WI38 (cell line): ENCODE results near the gene SLC2A9.
"Not testable (repeated sequence)": the region's sequence is repeated elsewhere in the genome, so short reads cannot be mapped to it uniquely, and the experiment has no call there.

Experiments
- H3K4me3 ChIP-seq: 2 replicates; pipeline ENCODE4 v1.5.1; 2011; ENCODE audit warnings: low read depth, mild to moderate bottlenecking, control low read depth, low read length
- TF ChIP-seq, protein P1 (sequence below): IDR thresholded peaks from 2 replicates; pipeline ENCODE4 v1.5.1; 2012; ENCODE audit warnings: low read depth, mild to moderate bottlenecking, control low read depth, low read length

Gene SLC2A9

DNA sequence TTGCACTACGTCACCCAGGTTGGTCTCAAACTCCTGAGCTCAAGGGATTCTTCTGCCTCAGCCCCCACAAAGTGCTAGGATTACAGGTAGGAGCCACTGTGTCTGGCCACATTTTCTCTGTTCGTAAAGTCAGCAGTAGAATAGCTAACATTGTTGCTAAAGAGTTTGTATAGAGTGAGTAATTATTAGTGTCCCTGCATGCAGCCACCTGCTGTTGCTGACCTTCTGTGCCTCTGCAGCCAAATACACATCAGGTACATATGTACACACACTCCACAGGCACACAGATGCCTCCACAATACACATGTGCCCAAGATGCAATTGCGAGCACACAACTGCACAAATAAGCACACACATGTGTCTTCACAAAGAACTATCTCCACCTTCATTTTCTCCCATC lies 228.9 kb downstream of the SLC2A9 start:
- no peak overlapping the region for H3K4me3 ChIP-seq
- TF ChIP-seq, protein P1, sequence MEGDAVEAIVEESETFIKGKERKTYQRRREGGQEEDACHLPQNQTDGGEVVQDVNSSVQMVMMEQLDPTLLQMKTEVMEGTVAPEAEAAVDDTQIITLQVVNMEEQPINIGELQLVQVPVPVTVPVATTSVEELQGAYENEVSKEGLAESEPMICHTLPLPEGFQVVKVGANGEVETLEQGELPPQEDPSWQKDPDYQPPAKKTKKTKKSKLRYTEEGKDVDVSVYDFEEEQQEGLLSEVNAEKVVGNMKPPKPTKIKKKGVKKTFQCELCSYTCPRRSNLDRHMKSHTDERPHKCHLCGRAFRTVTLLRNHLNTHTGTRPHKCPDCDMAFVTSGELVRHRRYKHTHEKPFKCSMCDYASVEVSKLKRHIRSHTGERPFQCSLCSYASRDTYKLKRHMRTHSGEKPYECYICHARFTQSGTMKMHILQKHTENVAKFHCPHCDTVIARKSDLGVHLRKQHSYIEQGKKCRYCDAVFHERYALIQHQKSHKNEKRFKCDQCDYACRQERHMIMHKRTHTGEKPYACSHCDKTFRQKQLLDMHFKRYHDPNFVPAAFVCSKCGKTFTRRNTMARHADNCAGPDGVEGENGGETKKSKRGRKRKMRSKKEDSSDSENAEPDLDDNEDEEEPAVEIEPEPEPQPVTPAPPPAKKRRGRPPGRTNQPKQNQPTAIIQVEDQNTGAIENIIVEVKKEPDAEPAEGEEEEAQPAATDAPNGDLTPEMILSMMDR = no peak

DNA sequence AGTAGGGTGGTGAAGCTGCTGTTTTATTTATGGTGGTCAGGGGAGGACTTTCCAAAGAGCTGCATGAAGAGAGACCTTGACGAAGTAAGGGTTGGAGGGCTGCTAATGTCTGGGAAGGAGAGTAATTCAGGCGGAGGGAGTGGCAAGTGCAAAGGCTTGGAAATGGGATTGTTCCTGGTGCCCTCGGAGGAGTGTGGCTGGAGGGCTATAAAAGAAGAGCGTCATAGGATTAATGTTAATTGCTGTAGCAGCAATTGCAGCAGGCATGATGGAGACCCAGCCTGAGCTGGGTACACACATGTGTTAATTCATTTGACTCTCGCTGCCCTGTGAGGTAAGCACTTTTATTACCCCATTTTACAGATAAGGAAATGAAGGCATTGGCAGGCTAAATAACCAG lies 235.4 kb downstream of the SLC2A9 start:
- not testable (repeated sequence) for H3K4me3 ChIP-seq

DNA sequence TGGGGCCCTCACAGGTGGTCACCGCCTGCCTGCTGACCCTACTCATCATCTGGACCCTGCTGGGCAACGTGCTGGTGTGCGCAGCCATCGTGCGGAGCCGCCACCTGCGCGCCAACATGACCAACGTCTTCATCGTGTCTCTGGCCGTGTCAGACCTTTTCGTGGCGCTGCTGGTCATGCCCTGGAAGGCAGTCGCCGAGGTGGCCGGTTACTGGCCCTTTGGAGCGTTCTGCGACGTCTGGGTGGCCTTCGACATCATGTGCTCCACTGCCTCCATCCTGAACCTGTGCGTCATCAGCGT lies 239.2 kb downstream of the SLC2A9 start:
- H3K4me3 ChIP-seq = no peak overlapping the region
- TF ChIP-seq, protein P1 = no peak

- no peak within 1 kb of the TSS for H3K4me3 ChIP-seq
Observed at GRCh38 chr4:9781343-9782135, 239.8 kb downstream of the SLC2A9 start, which contains the start of gene DRD5. Gene DRD5 (plus strand): TSS chr4:9781634. CDS start chr4:9782030, 396 bp downstream.

More at GRCh38 chr4:9781343-9782135, 239.8 kb downstream of the SLC2A9 start, which contains the start of gene DRD5:
- TF ChIP-seq, protein P1 = no peak
